GM10847 (cell line): Measurements from ENCODE around the gene RGS12.

Source experiments
- POLR2A ChIP-seq: IDR thresholded peaks from 2 replicates; pipeline ENCODE4 v1.6.1; 2011; ENCODE audit not compliant: insufficient read length; ENCODE audit errors: extremely low read depth

RGS12 gene

DNA sequence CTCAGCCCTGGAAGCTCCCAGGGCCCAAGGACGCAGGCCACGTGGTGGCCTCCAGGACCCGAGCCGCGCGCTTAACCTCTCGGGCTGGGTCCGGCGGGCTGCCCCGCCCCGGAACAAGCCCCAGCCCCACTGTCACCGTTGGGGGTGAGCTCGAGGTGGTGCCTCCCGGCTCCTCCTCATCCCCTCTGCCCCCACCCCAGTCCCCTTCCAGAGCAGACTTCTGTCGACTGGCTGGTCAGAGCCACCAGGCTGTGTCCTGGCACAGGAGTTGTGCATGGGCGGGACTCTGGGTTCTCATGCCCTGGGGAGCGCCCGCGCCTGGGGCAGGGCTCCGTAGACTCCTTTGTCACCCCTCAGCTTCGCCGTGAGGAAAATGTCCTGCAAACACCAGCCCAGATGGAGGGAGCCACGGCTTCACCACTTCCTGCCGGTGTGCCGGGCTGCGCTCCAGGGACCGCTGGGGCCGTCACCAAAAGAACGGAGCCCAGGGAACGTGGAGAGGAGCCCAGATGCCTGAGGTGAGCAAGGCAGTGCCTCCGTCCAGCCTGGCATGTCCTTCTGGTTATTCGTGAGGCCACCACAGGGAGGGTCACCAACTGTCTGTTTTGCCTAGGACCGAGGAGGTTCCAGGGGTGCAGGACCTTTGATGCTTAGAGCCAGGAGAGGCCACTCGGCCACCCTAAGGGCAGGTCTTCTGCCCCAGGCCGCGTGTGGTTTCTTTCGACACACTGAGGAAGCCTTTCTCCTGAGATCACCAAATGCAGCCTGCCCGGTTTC, 7.1 kb upstream of the RGS12 start:
- no peak for TF ChIP-seq POLR2A

DNA sequence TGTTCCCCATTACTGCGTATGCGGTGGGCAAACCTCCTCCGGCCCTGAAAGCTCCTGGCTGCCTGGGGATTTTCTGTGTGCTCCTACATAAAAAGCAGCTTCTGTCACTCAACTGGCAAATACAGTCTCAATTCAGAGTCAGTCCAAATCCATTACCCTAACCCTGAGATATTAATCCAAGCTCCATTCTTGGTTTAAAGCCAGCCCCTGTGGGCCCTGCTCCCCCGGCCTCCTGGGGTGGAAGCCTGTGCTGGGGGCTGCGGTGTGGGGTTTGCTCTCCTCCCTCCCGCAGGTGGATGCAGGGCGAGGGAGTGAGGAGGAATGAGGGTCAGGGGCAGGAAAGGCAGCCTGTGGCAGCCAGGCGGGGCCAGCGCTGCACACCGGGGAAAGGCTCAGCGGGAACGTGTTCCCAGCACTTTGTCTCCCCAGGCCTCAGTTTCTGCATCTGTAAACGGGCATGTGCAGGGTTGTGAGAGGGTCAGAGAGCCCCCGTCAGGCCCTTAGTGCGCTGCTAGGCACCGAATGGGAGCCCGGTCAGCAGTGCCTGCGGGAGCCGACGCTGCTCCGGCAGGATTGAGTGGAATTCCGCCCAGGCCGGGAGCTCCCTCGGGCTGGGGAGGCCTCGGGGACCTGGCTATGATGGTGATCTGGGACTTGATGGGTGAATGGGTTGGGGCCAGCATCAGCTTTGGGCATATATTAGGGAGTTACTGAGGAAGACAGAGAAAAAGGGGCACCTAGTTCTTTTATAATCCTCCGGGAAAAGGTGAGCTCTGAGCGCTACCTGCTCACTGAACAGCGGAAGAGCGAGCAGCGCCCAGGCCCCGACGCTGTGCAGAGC, 6.3 kb upstream of the RGS12 start:
- no peak for TF ChIP-seq POLR2A

DNA sequence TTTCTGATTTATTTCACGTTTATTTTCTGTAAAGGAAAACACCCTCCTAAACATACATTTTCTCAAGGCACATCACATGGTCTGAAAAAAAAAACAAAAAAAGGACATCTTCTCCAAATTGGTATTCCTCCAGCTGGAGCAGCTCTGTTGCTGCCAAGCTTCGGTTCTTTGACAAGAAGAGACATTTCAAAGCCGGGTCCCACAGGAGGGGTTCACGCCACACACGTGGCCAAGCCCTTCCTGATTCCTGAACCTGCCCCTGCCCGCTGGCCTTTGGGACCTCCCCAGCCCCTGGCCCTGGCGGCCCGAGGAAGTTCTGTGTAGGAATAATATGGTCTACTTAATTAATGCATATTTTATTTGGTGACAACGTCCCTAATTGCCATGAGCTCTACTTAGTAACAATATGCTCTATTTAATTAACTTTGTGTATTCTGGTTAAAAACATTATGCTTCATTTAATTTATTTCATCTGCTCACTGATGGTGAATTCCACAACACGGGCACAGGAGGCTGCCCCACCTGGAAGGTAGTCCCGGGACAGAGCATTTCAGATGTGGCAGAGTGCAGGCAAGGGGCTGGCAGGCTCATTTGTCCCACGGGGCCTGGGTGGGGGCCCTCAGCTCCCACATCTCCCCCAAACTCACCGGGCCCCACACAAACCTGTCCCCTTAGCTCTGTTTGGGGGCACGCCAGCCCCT, 5.4 kb upstream of the RGS12 start:
- no peak for TF ChIP-seq POLR2A

DNA sequence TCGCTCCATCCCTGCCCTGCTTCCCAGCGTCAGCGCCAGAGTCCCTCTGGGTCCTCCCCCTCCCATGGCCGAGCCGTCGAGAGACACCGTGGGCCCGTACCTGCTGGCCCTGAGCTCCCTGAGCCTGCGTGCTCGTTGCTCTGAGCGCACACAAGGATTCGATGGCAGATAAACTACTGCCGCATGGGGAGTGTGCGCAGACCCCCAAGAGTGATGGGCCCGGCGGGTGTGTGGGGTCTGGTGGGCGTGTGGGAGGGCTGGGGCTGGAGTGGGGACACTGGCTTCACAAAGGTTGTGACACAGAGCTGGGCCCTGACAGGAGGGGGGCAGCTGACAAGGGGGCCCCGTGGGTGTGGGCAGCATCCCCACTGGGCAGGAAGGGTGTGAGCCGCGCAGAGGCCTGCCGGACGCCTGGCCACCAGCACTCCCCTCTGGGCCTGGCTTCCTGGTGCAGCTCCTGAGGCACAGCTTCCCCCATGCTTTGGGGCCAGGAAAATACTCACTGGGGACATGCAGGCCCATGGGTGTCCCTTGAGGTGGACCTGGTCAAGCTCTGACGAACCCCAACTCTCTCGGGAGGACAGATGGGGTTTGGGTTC, 4.8 kb upstream of the RGS12 start:
- TF ChIP-seq POLR2A: no peak

- TF ChIP-seq POLR2A: no peak
Measured at GRCh38 chr4:3288571-3289094, 4.2 kb upstream of the RGS12 start.

DNA sequence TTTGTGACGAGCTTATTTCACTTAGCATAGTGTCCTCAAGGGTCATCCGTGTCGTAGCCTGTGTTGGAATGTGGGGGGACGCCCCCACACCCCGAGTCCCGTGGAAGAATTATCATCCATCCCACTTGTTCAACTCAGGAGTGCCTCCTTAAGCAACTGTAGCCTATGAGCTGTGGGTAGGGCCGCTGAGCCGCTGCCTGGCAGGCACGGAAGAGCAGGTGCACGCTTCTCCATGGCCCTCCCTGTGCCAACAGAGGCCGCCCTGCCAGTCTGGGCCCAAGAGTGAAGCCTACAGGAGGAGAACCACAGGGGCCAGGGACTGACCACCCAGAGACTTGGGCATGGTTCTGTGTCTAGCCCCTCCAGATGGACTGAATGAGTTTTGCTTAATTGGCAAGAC, 2.3 kb upstream of the RGS12 start:
- no peak for TF ChIP-seq POLR2A

GRCh38 chr4:3290889-3291321, 1.9 kb upstream of the RGS12 start:
- TF ChIP-seq POLR2A: no peak

DNA sequence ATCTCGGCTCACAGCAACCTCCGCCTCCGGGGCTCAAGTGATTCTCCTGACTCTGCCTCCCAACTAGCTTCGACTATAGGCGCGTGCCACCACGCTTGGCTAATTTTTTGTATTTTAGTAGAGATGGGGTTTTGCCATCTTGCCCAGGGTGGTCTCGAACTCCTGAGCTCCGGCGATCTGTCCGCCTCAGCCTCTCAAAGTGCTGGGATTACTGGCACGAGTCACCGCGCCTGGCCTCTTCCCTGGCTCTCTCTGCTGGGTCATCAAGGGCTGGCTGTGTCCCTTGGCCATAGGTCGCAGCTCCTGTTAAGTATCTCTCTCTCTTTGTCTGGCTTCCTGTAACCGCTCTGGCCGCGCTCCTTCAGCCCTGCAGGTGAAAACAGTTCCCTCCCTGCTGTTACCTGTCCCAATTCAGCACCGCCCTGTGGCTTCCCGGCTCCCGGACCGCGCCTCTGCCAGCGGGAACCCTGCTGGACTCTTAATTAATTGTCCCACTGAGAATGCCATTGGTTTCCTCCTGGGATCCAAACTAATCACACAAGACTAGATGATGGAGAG, 1.3 kb upstream of the RGS12 start:
- no peak for TF ChIP-seq POLR2A

DNA sequence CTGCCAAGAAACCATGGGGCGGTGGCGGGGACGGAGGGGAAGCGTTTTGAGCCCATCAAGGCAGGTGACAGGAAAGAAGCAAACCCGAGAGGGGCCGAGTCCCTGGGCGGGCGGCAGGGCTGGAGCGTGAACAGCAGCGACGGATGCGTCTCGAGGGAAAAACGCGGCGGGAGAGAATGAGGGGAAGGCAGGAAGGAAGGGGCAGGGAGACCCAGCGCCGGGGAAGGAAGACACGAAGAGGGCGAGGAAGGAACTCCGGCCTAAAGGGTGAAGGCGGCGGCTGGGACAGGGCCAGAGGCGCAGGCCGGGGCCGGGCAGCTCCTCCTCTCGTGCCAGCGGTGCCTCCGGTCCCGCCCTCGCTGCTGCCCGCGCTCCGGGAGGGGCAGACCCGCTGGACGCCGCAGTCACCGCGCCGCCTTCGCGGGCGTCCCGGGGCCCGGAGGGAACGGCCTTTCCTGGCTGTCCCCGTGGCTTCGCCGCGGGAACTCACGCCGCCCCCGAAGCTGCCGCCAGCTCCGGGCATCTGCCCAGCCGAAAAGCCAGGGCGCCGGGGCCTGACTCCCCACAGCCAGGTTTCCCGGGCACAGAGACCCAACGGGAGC, 751 bp upstream of the RGS12 start:
- TF ChIP-seq POLR2A: no peak

DNA sequence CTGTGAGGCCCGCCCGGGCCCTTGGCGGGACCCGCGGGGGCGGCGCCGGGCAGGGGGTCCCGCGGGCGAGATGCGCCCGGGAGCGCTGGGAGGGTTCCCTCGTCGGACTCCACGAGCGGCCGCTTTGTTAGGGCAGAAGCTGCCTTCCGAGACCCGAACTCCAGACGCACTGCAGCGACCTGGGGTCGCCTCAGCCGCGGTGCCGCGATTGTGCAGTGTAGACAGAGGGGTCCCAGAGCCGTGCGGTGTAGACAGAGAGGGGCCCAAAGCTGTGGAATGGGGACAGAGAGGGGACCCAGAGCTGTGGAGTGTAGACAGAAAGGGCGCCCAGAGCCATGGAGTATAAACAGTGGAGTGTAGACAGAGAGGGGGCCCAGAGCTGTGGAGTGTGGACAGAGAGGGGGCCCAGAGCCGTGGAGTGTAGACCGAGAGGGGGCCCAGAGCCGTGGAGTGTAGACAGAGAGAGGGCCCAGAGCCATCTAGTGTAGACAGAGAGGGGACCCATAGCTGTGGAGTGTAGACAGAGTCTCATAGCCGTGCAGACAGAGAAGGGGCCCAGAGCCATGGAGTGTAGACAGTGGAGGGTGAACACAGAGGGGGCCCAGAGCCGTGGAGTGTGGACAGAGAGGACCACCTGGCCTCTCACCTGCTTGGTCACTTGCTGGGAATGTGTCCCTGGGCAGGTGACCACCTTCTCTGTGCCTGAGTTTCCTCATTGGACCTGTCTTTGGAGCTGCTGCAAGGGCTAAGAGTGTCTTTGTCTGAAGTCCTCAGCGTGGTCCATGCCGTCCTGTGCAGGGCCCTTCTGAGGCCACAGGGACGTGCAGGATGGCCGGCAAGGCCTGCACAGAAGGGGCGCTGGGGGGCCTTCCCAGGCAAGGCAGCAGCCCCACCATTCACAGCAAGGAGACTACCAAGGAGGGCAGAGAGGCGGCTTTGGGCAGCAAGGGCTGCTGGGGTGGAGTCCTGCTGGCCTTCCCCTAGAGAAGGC, 875 bp downstream of the RGS12 start:
- no peak for TF ChIP-seq POLR2A

GRCh38 chr4:3294401-3295241, 1.8 kb downstream of the RGS12 start:
- no peak for TF ChIP-seq POLR2A

GRCh38 chr4:3295837-3296624, 3.2 kb downstream of the RGS12 start:
- TF ChIP-seq POLR2A: no peak
